Glutamatergic neuron (in vitro differentiated cells): ENCODE measurements around the gene ADGRL2. TPM values are rescaled to one million over a fixed set of nuclear protein-coding genes. Genes with fewer than 3 reads are reported as not detected.

Experiments used
- DNase-seq: peaks from one replicate; pipeline ENCODE4 v3.0.0; 2022
- H3K27ac Mint-ChIP-seq: one replicate; pipeline ENCODE4 v1.8.0; 2020; ENCODE audit warnings: mild to moderate bottlenecking, mixed read lengths, inconsistent platforms; ENCODE audit not compliant: unreplicated experiment
- H3K27me3 Mint-ChIP-seq: one replicate; pipeline ENCODE4 v1.8.0; 2020; ENCODE audit warnings: mild to moderate bottlenecking, moderate library complexity, mixed read lengths, inconsistent platforms; ENCODE audit not compliant: unreplicated experiment
- H3K36me3 Mint-ChIP-seq: one replicate; pipeline ENCODE4 v1.8.0; 2020; ENCODE audit warnings: mild to moderate bottlenecking, mixed read lengths, inconsistent platforms; ENCODE audit not compliant: unreplicated experiment
- H3K4me1 Mint-ChIP-seq: one replicate; pipeline ENCODE4 v1.8.0; 2020; ENCODE audit warnings: mild to moderate bottlenecking, low read depth, mixed read lengths, inconsistent platforms; ENCODE audit not compliant: unreplicated experiment
- H3K4me3 Mint-ChIP-seq: one replicate; pipeline ENCODE4 v1.8.0; 2020; ENCODE audit warnings: mild to moderate bottlenecking, mixed read lengths, inconsistent platforms; ENCODE audit not compliant: unreplicated experiment
- H3K9me3 Mint-ChIP-seq: one replicate; pipeline ENCODE4 v1.8.0; 2020; ENCODE audit warnings: mild to moderate bottlenecking, moderate library complexity, mixed read lengths, inconsistent platforms; ENCODE audit not compliant: unreplicated experiment
- total RNA-seq: library from RNA; stranded (reverse); fragmentation: NEBNext Ultra II Directional; extraction: Animal tissue kit (Norgen Biotek cat#: 25700); gene quantifications from one replicate; pipeline ENCODE4 v1.2.1, GENCODE V29; 2021; ENCODE audit not compliant: unreplicated experiment
- TF ChIP-seq, protein P1 (sequence below): fragments of 200-600 bp; sonication (generic); IDR thresholded peaks from one replicate; pipeline ENCODE4 v1.5.0; 2021; ENCODE audit not compliant: partially characterized antibody, unreplicated experiment

The ADGRL2 gene
- total RNA-seq, 1 donor from 2014 or later, result 71.2 TPM

GRCh38 chr1:81804312-81804711 lies 3.6 kb downstream of the ADGRL2 start:
- no peaks in the 10 kb centered on the region for H3K36me3 Mint-ChIP-seq
- no peak for DNase-seq
- H3K27me3 Mint-ChIP-seq, result peaks cover 7% of the 10 kb centered on the region
- TF ChIP-seq, protein P1, sequence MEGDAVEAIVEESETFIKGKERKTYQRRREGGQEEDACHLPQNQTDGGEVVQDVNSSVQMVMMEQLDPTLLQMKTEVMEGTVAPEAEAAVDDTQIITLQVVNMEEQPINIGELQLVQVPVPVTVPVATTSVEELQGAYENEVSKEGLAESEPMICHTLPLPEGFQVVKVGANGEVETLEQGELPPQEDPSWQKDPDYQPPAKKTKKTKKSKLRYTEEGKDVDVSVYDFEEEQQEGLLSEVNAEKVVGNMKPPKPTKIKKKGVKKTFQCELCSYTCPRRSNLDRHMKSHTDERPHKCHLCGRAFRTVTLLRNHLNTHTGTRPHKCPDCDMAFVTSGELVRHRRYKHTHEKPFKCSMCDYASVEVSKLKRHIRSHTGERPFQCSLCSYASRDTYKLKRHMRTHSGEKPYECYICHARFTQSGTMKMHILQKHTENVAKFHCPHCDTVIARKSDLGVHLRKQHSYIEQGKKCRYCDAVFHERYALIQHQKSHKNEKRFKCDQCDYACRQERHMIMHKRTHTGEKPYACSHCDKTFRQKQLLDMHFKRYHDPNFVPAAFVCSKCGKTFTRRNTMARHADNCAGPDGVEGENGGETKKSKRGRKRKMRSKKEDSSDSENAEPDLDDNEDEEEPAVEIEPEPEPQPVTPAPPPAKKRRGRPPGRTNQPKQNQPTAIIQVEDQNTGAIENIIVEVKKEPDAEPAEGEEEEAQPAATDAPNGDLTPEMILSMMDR, result no peak
- peak overlapping the region; percentile 96 for H3K4me3 Mint-ChIP-seq
- peaks cover 17% of the 10 kb centered on the region for H3K9me3 Mint-ChIP-seq
- H3K4me1 Mint-ChIP-seq, result peaks cover 43% of the 10 kb centered on the region
- H3K27ac Mint-ChIP-seq, result peak overlapping the region; percentile 13

- TF ChIP-seq, protein P1, result no peak
- H3K4me3 Mint-ChIP-seq, result peak overlapping the region; percentile 68
- DNase-seq, result no peak
- H3K36me3 Mint-ChIP-seq, result no peaks in the 10 kb centered on the region
- no peak overlapping the region for H3K27ac Mint-ChIP-seq
- H3K27me3 Mint-ChIP-seq, result peaks cover 7% of the 10 kb centered on the region
- H3K9me3 Mint-ChIP-seq, result peaks cover 11% of the 10 kb centered on the region
- peaks cover 47% of the 10 kb centered on the region for H3K4me1 Mint-ChIP-seq
Measured at GRCh38 chr1:81805537-81806431, 5.0 kb downstream of the ADGRL2 start.

DNA sequence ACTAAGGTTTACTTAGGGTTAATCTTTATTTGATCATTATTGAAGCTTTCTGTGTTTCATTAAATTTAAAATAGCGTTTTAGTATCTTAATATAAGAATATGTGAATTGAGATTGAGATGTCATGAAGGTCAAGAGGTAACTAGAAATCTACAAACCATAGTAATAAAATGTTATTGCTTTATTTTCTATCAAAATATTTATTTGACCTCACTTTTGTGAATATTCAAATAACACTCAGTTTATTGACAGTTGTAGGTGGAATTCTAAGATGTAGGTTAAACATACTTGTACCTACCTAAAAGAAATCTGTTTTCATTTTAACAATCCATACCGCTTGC lies 5.7 kb downstream of the ADGRL2 start:
- H3K27ac Mint-ChIP-seq, result no peak overlapping the region
- peaks cover 54% of the 10 kb centered on the region for H3K4me1 Mint-ChIP-seq
- TF ChIP-seq, protein P1, result no peak
- no peak for DNase-seq
- no peak overlapping the region for H3K4me3 Mint-ChIP-seq
- no peaks in the 10 kb centered on the region for H3K36me3 Mint-ChIP-seq
- H3K27me3 Mint-ChIP-seq, result peaks cover 4% of the 10 kb centered on the region
- peaks cover 11% of the 10 kb centered on the region for H3K9me3 Mint-ChIP-seq

- peaks cover 62% of the 10 kb centered on the region for H3K4me1 Mint-ChIP-seq
- H3K27ac Mint-ChIP-seq, result peak overlapping the region; percentile 80
- peaks cover under 1% of the 10 kb centered on the region for H3K27me3 Mint-ChIP-seq
- H3K36me3 Mint-ChIP-seq, result no peaks in the 10 kb centered on the region
- no peak for DNase-seq
- H3K4me3 Mint-ChIP-seq, result peak overlapping the region; percentile 78
- TF ChIP-seq, protein P1, result no peak
- H3K9me3 Mint-ChIP-seq, result peaks cover 7% of the 10 kb centered on the region
Measured at GRCh38 chr1:81808760-81809159, 8.0 kb downstream of the ADGRL2 start.

GRCh38 chr1:81809808-81810207 lies 9.1 kb downstream of the ADGRL2 start:
- TF ChIP-seq, protein P1, result no peak
- no peak for DNase-seq
- Mint-ChIP-seq H3K4me1 (peaks cover 56% of the 10 kb centered on the region), H3K36me3 (no peaks in the 10 kb centered on the region), H3K27me3 (no peaks in the 10 kb centered on the region), H3K4me3 (peak overlapping the region; percentile 26), H3K27ac (peak overlapping the region; percentile 48), H3K9me3 (peaks cover 1% of the 10 kb centered on the region)
